Left ventricle myocardium inferior (tissue), 1 donor: ENCODE data around the gene TPI1. TPM values are rescaled to one million over a fixed set of nuclear protein-coding genes. Genes with fewer than 3 reads are reported as not detected.

Source experiments
- DNase-seq: peaks from one replicate; pipeline ENCODE4 v3.0.0-alpha.2; 2020
- H3K27ac ChIP-seq: fragments of 200-600 bp; replicated peaks from 2 replicates; pipeline ENCODE4 v1.8.0; 2021
- H3K27me3 ChIP-seq: fragments of 200-600 bp; 2 replicates; pipeline ENCODE4 v1.8.0; 2021; ENCODE audit warnings: low read depth
- H3K36me3 ChIP-seq: fragments of 200-600 bp; 2 replicates; pipeline ENCODE4 v1.8.0; 2021
- H3K4me1 ChIP-seq: fragments of 200-600 bp; 2 replicates; pipeline ENCODE4 v1.8.0; 2021
- H3K4me3 ChIP-seq: fragments of 200-600 bp; 2 replicates; pipeline ENCODE4 v1.8.0; 2021; ENCODE audit warnings: mild to moderate bottlenecking, moderate library complexity
- H3K9me3 ChIP-seq: fragments of 200-600 bp; replicated peaks from 2 replicates; pipeline ENCODE4 v1.8.0; 2021
- CTCF ChIP-seq: fragments of 200-600 bp; IDR thresholded peaks from 2 replicates; pipeline ENCODE4 v1.8.0; 2021; ENCODE audit warnings: antibody characterized with exemption, mild to moderate bottlenecking, borderline replicate concordance
- intact Hi-C: fragments of 100-400 bp; cut with micrococcal nuclease; formaldehyde crosslinking; loops from one replicate; pipeline ENCODE4 v1.11.0; 2022
- total RNA-seq: library from RNA; stranded (reverse); fragmentation: NEBNext Ultra II Directional; extraction: Animal tissue kit (Norgen Biotek cat#: 25700); gene quantifications from one replicate; pipeline ENCODE4 v1.2.1, GENCODE V29; 2021
- donor health status: DM: no; HTN: yes; CAD: no; lungs with severe emphysema.

The TPI1 gene
- total RNA-seq, 1 donor from 2014 or later: 753 TPM

GRCh38 chr12:6851921-6852650, 15.2 kb upstream of the TPI1 start, which contains the start of gene USP5:
USP5 (plus strand) TSS chr12:6852150; CDS start chr12:6852180, 30 bp downstream.
- Histone ChIP-seq H3K27ac (peak within 1 kb of the TSS; percentile 100), H3K4me1 (peaks cover 24% of the 10 kb centered on the region), H3K4me3 (peak within 1 kb of the TSS; percentile 91), H3K27me3 (no peaks in the 10 kb centered on the region), H3K36me3 (peaks cover 34% of the 10 kb centered on the region), H3K9me3 (no peaks in the 10 kb centered on the region)
- DNase-seq: peak; percentile 99
- peak; percentile 31 for TF ChIP-seq CTCF
- intact Hi-C loops: no loop called here

DNA sequence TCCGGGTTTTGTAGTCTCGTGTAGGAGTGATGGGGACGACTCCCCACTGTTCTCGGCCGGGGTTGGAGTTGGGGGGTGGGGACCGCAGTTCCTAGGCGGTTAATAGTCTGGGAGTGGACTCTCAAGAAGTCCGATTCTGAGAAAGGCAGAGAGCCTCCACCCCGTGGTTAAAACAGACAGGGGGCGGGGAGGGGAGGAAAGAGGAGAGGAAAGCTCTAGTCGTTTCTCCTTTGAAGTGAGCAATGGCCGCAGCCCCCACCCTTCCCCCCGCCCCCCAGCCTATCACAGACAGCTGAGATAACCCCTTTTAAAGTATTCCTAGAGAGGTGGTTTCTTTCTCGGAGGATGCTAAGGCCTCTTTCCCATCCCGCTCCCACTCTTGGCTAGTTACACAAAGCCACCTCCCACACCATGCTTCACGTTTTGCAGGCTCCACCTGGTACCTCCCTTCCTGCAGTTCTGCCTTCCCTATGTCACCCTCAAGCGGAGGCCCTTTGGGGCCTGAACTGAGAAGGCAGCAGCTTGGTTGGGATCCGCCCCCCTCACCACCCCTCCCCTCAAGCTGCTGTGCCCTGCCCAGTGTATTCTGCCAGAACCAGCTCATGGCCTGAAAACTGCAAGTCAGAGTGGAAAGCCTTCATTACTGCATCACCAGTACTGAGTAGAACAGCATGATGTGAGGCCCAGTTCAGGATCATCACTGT, 14.5 kb upstream of the TPI1 start:
- no peaks in the 10 kb centered on the region for H3K27me3 ChIP-seq

GRCh38 chr12:6853626-6854025, 13.7 kb upstream of the TPI1 start:
- H3K4me3 ChIP-seq: no peak overlapping the region
- peaks cover 42% of the 10 kb centered on the region for H3K36me3 ChIP-seq
- no peaks in the 10 kb centered on the region for H3K9me3 ChIP-seq
- peak overlapping the region; percentile 100 for H3K27ac ChIP-seq
- no peak for TF ChIP-seq CTCF
- DNase-seq: no peak
- H3K27me3 ChIP-seq: no peaks in the 10 kb centered on the region
- H3K4me1 ChIP-seq: peaks cover 24% of the 10 kb centered on the region
- intact Hi-C loops: no loop called here

More for the DNA sequence above, 14.5 kb upstream of the TPI1 start:
- peak overlapping the region; percentile 100 for H3K27ac ChIP-seq
- no peak for DNase-seq
- H3K9me3 ChIP-seq: no peaks in the 10 kb centered on the region
- TF ChIP-seq CTCF: no peak
- H3K4me3 ChIP-seq: peak overlapping the region; percentile 91
- peaks cover 40% of the 10 kb centered on the region for H3K36me3 ChIP-seq
- intact Hi-C loops: no loop called here
- H3K4me1 ChIP-seq: peaks cover 24% of the 10 kb centered on the region

GRCh38 chr12:6854036-6854435, 13.3 kb upstream of the TPI1 start:
- Histone ChIP-seq H3K27me3 (no peaks in the 10 kb centered on the region), H3K27ac (no peak overlapping the region), H3K9me3 (no peaks in the 10 kb centered on the region), H3K36me3 (peaks cover 42% of the 10 kb centered on the region), H3K4me3 (no peak overlapping the region), H3K4me1 (peaks cover 24% of the 10 kb centered on the region)
- intact Hi-C loops: no loop called here
- DNase-seq: no peak
- no peak for TF ChIP-seq CTCF

- no peak overlapping the region for H3K27ac ChIP-seq
- no peaks in the 10 kb centered on the region for H3K27me3 ChIP-seq
- H3K4me3 ChIP-seq: no peak overlapping the region
- H3K4me1 ChIP-seq: peaks cover 24% of the 10 kb centered on the region
- DNase-seq: no peak
- H3K9me3 ChIP-seq: no peaks in the 10 kb centered on the region
- intact Hi-C loops: no loop called here
- peaks cover 55% of the 10 kb centered on the region for H3K36me3 ChIP-seq
- no peak for TF ChIP-seq CTCF
Observed at GRCh38 chr12:6855322-6855721, 12.0 kb upstream of the TPI1 start.
